Keratinocyte (primary cell): ENCODE data around the gene SUCNR1. TPM values are rescaled to one million over a fixed set of nuclear protein-coding genes. Genes with fewer than 3 reads are reported as not detected.
A peak's percentile ranks its signal among the peaks of the same experiment; 100 is the strongest.

Source experiments
- DNase-seq: peaks from one replicate; pipeline ENCODE4 v3.0.0-alpha.2; 2011; ENCODE audit warnings: low read depth, missing footprints, low spot score
- FAIRE-seq: peaks from 2 replicates; lab custom pipeline; 2011; peaks lifted over from hg19 to GRCh38; lab: Jason Lieb, UNC
- H2AFZ ChIP-seq: 2 replicates; pipeline ENCODE4 v1.6.0; 2012; ENCODE audit warnings: low read length, control low read depth, inconsistent platforms; ENCODE audit not compliant: control insufficient read depth
- H3K27ac ChIP-seq: 2 replicates; pipeline ENCODE4 v1.5.1; 2011; ENCODE audit warnings: low read length; ENCODE audit not compliant: control insufficient read depth, insufficient read depth
- H3K27me3 ChIP-seq: 3 replicates; pipeline ENCODE4 v1.6.0; 2011; ENCODE audit warnings: low read length; ENCODE audit not compliant: control insufficient read depth, insufficient read depth; ENCODE audit errors: extremely low read depth
- H3K36me3 ChIP-seq, 2 experiments: 2 replicates in 1 of 2; 3 replicates in 1 of 2; pipeline ENCODE4 v1.5.1; 2011; ENCODE audit warnings: low read length in 2 of 2, mild to moderate bottlenecking in 1 of 2; ENCODE audit not compliant: control insufficient read depth in 2 of 2, insufficient read depth in 2 of 2; ENCODE audit errors: extremely low read depth in 1 of 2
- H3K4me1 ChIP-seq: 3 replicates; pipeline ENCODE4 v1.5.1; 2011; ENCODE audit warnings: low read length; ENCODE audit not compliant: control insufficient read depth, insufficient read depth; ENCODE audit errors: extremely low read depth
- H3K4me2 ChIP-seq: 3 replicates; pipeline ENCODE4 v1.6.0; 2011; ENCODE audit warnings: low read depth, low read length; ENCODE audit not compliant: control insufficient read depth, insufficient read depth; ENCODE audit errors: extremely low read depth
- H3K4me3 ChIP-seq, 3 experiments: fragments of 200-600 bp in 1 of 3; sonication (generic) in 1 of 3; 2 replicates in 2 of 3; 3 replicates in 1 of 3; pipeline ENCODE4 v1.5.1; 2011 to 2016; ENCODE audit warnings: low read length in 3 of 3, mild to moderate bottlenecking in 3 of 3, control low read depth in 2 of 3, inconsistent platforms in 1 of 3, low read depth in 1 of 3, mixed read lengths in 1 of 3, mixed run types in 1 of 3, moderate library complexity in 1 of 3; ENCODE audit not compliant: control insufficient read depth in 2 of 3, insufficient read depth in 2 of 3; ENCODE audit errors: extremely low read depth in 1 of 3
- H3K79me2 ChIP-seq: 2 replicates; pipeline ENCODE4 v1.6.0; 2012; ENCODE audit warnings: low read length; ENCODE audit not compliant: control insufficient read depth, insufficient read depth
- H3K9ac ChIP-seq: 3 replicates; pipeline ENCODE4 v1.6.0; 2011; ENCODE audit warnings: low read length; ENCODE audit not compliant: control insufficient read depth, insufficient read depth; ENCODE audit errors: extremely low read depth
- H3K9me1 ChIP-seq: 3 replicates; pipeline ENCODE4 v1.6.0; 2011; ENCODE audit warnings: low read length; ENCODE audit not compliant: control insufficient read depth, insufficient read depth; ENCODE audit errors: extremely low read depth
- H3K9me3 ChIP-seq: 2 replicates; pipeline ENCODE4 v1.5.1; 2012; ENCODE audit warnings: low read depth, low read length; ENCODE audit not compliant: control insufficient read depth
- H4K20me1 ChIP-seq: 3 replicates; pipeline ENCODE4 v1.6.0; 2011; ENCODE audit warnings: low read length; ENCODE audit not compliant: control insufficient read depth, insufficient read depth; ENCODE audit errors: extremely low read depth
- EZH2 ChIP-seq: IDR thresholded peaks from one replicate; pipeline ENCODE4 v1.6.1; 2012; ENCODE audit warnings: inconsistent platforms, mild to moderate bottlenecking, low read length, moderate library complexity
- dilution Hi-C: fragments of 300-500 bp; cut with MboI; formaldehyde crosslinking; loops from one replicate; pipeline ENCODE4 v1.7.0; 2020; ENCODE audit warnings: low sequenced_read_pairs; ENCODE audit not compliant: extremely low pct_ligation_motif_present
- polyA plus RNA-seq, 5 experiments: library from polyadenylated mRNA; depleted of rRNA in 3 of 5; stranded (reverse) in 3 of 5; stranded (forward) in 1 of 5; unstranded in 1 of 5; fragments of >200 nt; gene quantifications; 1 replicate in 1 of 5; 2 replicates in 3 of 5; 3 replicates in 1 of 5; pipeline versions ENCODE4 v1.2.1 to v1.2.3, GENCODE V29; 2011 to 2012; ENCODE audit warnings: missing spikeins in 2 of 5, low read depth in 1 of 5, low replicate concordance in 1 of 5
- TF ChIP-seq, protein P1 (sequence below), 3 experiments: IDR thresholded peaks in 1 of 3; conservative IDR thresholded peaks in 1 of 3; optimal IDR thresholded peaks in 1 of 3; 2 replicates in 2 of 3; 3 replicates in 1 of 3; pipeline versions ENCODE3 to v1.5.1; 2011; ENCODE audit warnings: low read length in 3 of 3, mild to moderate bottlenecking in 3 of 3, moderate library complexity in 2 of 3, control low read depth in 1 of 3, inconsistent platforms in 1 of 3; ENCODE audit not compliant: insufficient read depth in 2 of 3; ENCODE audit errors: extremely low read depth in 1 of 3

The SUCNR1 gene
- polyA plus RNA-seq, 1 donor (not counting 4 experiments of a cell fraction or from before 2014, with no cell fraction given) = not detected

DNA sequence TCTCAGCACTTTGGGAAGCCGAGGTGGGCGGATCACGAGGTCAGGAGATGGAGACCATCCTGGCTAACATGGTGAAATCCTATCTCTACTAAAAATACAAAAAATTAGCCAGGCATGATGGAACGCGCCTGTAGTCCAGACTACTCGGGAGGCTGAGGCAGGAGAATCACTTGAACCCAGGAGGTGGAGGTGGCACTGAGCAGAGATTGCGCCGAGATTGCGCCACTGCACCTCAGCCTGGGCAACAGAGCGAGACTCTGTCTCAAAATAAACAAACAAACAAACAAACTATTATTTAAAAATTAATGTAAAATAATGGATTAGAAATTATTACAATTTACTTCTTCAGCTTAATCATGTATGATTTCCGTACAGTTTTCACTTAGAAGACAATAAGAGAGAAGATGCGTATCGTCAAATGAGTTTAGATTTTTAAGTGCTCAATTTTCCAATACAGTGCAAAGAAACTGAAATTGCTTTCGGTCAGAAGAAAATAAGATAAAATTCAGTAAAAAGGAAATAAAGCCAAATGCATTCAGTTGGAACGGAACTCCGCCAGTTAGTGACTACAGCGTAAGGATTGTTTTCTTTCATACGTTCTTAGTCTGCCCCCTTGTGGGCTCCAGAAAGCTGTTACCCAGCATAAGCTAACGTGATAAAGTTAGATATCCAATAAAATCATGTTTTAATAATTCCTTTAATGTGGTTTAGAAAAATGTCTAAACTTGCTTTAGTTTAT is 34.7 kb upstream of the SUCNR1 start:
- no peaks in the 10 kb centered on the region for H4K20me1 ChIP-seq
- peak; percentile 77 for FAIRE-seq
- H3K9me3 ChIP-seq = no peaks in the 10 kb centered on the region
- DNase-seq = peak; percentile 26
- TF ChIP-seq, protein P1, sequence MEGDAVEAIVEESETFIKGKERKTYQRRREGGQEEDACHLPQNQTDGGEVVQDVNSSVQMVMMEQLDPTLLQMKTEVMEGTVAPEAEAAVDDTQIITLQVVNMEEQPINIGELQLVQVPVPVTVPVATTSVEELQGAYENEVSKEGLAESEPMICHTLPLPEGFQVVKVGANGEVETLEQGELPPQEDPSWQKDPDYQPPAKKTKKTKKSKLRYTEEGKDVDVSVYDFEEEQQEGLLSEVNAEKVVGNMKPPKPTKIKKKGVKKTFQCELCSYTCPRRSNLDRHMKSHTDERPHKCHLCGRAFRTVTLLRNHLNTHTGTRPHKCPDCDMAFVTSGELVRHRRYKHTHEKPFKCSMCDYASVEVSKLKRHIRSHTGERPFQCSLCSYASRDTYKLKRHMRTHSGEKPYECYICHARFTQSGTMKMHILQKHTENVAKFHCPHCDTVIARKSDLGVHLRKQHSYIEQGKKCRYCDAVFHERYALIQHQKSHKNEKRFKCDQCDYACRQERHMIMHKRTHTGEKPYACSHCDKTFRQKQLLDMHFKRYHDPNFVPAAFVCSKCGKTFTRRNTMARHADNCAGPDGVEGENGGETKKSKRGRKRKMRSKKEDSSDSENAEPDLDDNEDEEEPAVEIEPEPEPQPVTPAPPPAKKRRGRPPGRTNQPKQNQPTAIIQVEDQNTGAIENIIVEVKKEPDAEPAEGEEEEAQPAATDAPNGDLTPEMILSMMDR (optimal IDR thresholded peaks at IDR 0.05 in 1 of 3, IDR thresholded peaks at IDR 0.05 in 1 of 3, conservative IDR thresholded peaks at IDR 0.05 in 1 of 3; ENCODE audit: extremely low read depth in 1 of 3, insufficient read depth in 2 of 3, low read length in 3 of 3) = peak; percentile 60 to 64 (median 63)
- no peak for TF ChIP-seq EZH2
- H3K27ac ChIP-seq = no peak overlapping the region
- H3K4me3 ChIP-seq = peak overlapping the region in 1 of 3 experiments; percentile 7
- no peaks in the 10 kb centered on the region for H3K27me3 ChIP-seq
- H3K4me1 ChIP-seq = peaks cover 17% of the 10 kb centered on the region
- H3K36me3 ChIP-seq = no peaks in the 10 kb centered on the region
- H2AFZ ChIP-seq = no peak overlapping the region
- no peak overlapping the region for H3K9ac ChIP-seq
- peak overlapping the region; percentile 46 for H3K4me2 ChIP-seq
- no peaks in the 10 kb centered on the region for H3K79me2 ChIP-seq
- dilution Hi-C loops = no loop called here
- H3K9me1 ChIP-seq = no peaks in the 10 kb centered on the region

DNA sequence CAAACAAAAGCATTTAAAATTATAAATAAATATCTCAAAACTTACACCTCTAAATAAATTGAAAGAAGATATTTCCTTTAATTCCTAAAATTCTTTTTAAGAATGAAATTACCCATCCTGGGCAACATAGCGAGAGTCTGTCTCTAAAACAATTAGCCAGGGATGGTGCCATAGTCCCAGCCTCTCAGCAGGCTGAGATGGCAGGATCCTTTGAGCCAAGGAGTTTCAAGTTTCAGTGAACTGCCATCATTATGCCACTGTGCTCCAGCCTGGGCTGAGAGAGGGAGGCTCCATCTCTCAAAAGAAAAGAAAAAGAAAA is 34.2 kb upstream of the SUCNR1 start:
- peaks cover 17% of the 10 kb centered on the region for H3K4me1 ChIP-seq
- dilution Hi-C loops = no loop called here

More for the DNA sequence above, 34.2 kb upstream of the SUCNR1 start:
- Histone ChIP-seq H3K4me2 (no peak overlapping the region), H3K9ac (no peak overlapping the region), H3K36me3 (no peaks in the 10 kb centered on the region), H3K9me1 (no peaks in the 10 kb centered on the region), H3K9me3 (no peaks in the 10 kb centered on the region), H3K4me3 (no peak overlapping the region), H3K79me2 (no peaks in the 10 kb centered on the region), H3K27ac (no peak overlapping the region), H4K20me1 (no peaks in the 10 kb centered on the region), H3K27me3 (no peaks in the 10 kb centered on the region), H2AFZ (no peak overlapping the region)
- no peak for DNase-seq
- no peak for FAIRE-seq
- TF ChIP-seq EZH2 = no peak
